Kidney (tissue), 14 donors: ENCODE measurements around the gene AGR3. TPM values are rescaled to one million over a fixed set of nuclear protein-coding genes. Genes with fewer than 3 reads are reported as not detected.

Source experiments
- DNase-seq, 5 donors: peaks; one replicate each; pipeline ENCODE4 v3.0.0-alpha.2; 2013 to 2020
- FAIRE-seq: peaks from 2 replicates; lab custom pipeline; 2012; peaks lifted over from hg19 to GRCh38; lab: Jason Lieb, UNC
- H3K27ac ChIP-seq, 2 donors: one replicate each; pipeline ENCODE4 v1.7.0; 2013; ENCODE audit warnings: low read depth in 2 of 2, low read length in 2 of 2, inconsistent platforms in 1 of 2
- H3K27me3 ChIP-seq: one replicate; pipeline ENCODE4 v1.7.1; 2013; ENCODE audit warnings: low read length, inconsistent platforms; ENCODE audit not compliant: control insufficient read depth, insufficient read depth
- H3K36me3 ChIP-seq, 3 donors: one replicate each; pipeline versions ENCODE4 v1.7.0 to v1.7.1; 2013; ENCODE audit warnings: low read length in 3 of 3, control low read depth in 1 of 3, inconsistent platforms in 1 of 3; ENCODE audit not compliant: insufficient read depth in 3 of 3, control insufficient read depth in 2 of 3
- H3K4me1 ChIP-seq, 3 donors: one replicate each; pipeline versions ENCODE4 v1.7.0 to v1.7.1; 2013; ENCODE audit warnings: low read length in 3 of 3, inconsistent platforms in 1 of 3, low read depth in 1 of 3; ENCODE audit not compliant: control insufficient read depth in 2 of 3, insufficient read depth in 2 of 3
- H3K4me3 ChIP-seq, 3 donors: one replicate each; pipeline versions ENCODE4 v1.7.0 to v1.8.1; 2013; ENCODE audit warnings: low read length in 3 of 3, control low read depth in 1 of 3, inconsistent platforms in 1 of 3
- H3K9ac ChIP-seq, 3 donors: one replicate each; pipeline versions ENCODE4 v1.7.0 to v1.7.1; 2013; ENCODE audit warnings: low read length in 3 of 3, control low read depth in 1 of 3, inconsistent platforms in 1 of 3
- H3K9me3 ChIP-seq, 3 donors: one replicate each; pipeline versions ENCODE4 v1.7.0 to v1.7.1; 2013; ENCODE audit warnings: low read length in 3 of 3, control low read depth in 1 of 3, inconsistent platforms in 1 of 3; ENCODE audit not compliant: control insufficient read depth in 2 of 3, insufficient read depth in 1 of 3
- CTCF ChIP-seq: IDR thresholded peaks from 3 replicates; pipeline ENCODE4 v1.5.1; 2012; ENCODE audit warnings: mild to moderate bottlenecking, moderate library complexity, borderline replicate concordance; ENCODE audit not compliant: insufficient read depth; ENCODE audit errors: extremely low read depth
- intact Hi-C: fragments of 100-400 bp; cut with DNase I; formaldehyde crosslinking; loops from one replicate; pipeline ENCODE4 v1.11.1; 2022
- polyA plus RNA-seq: library from polyadenylated mRNA; stranded (reverse); fragments of 350-450 nt; fragmentation: Illumina TruSeq; extraction: RNeasy Lipid Tissue Mini Kit (QIAGEN cat#74804); gene quantifications from one replicate; pipeline ENCODE4 v1.2.3, GENCODE V29; 2014; ENCODE audit warnings: low read depth, low replicate concordance; ENCODE audit not compliant: insufficient read depth
- total RNA-seq: library from RNA; stranded (reverse); fragmentation: NEBNext Ultra II Directional; extraction: Animal tissue kit (Norgen Biotek cat#: 25700); gene quantifications from one replicate; pipeline ENCODE4 v1.2.1, GENCODE V29; 2021
- donor health status: control.
- donor health status: control.
- donor health status: control.
- donor health status: control.
- donor health status: control.
- donor health status: DM: yes; HTN: yes; CAD: no.
- donor health status: Normal renal cell carcinoma (clear cell type).

AGR3 gene
- total and polyA plus RNA-seq, 2 donors from 2014 or later: 1.7 to 20.3 TPM

DNA sequence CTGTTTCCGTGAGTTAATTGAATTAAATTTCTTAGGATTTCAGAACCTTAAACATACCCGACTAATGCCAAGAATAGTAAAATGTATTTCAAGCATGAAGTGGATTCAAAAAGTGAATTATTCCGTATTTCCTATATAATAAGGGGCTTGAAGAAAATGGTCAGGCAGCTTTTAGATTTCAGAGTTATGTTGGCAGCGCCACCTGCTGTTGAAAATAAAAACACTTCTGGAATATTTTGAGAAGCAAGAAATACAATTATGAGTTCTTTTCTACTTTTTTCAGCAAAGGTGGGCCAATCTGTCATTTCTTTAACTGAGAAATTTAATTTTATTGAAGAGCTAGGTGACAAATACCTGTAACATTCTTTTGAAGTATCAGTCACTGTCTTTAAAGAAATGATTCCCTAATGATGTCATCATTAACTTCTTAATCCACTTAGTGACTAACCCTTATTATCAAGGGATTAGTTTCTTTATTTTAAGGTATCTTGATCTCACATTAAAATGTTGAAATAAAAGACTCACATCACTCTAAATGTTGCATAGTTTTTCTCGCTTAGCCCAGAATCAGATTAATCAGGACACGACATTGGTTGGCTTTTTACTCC, 36.6 kb upstream of the AGR3 start:
- DNase-seq (peak in 2 of 5 donors; percentile 66 to 67), FAIRE-seq (no peak)
- Histone ChIP-seq H3K27me3 (no peaks in the 10 kb centered on the region), H3K36me3 (no peaks in the 10 kb centered on the region), H3K9ac (no peak overlapping the region), H3K4me3 (no peak overlapping the region), H3K9me3 (no peaks in the 10 kb centered on the region), H3K4me1 (peaks cover 6 to 13% (median 7%) of the 10 kb centered on the region in 3 donors), H3K27ac (no peak overlapping the region)
- TF ChIP-seq CTCF: peak; percentile 52
- intact Hi-C loops: loop anchor here (10.0 kb wide), 1 partner anchor 224 kb away; no protein-coding TSS in a partner anchor

DNA sequence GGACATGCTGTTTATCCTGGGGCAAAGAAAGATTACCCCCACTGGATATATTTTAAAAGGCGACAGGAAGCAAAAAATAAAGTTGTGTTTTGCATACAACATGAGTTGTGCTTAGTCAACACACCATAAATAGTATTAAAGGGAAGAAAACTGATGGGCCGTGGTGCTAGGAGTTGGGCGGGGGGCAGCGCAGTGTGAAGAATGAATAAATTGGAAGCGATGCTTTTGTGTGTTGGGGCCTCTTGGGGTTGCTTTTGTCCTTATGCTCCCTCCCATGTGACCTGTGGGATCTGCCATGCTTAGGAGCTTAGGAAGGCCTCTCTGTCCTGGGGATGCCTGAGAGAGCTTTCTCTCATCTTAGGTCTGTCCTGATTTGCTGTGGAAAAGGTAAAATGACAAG, 35.0 kb upstream of the AGR3 start:
- no peak for TF ChIP-seq CTCF
- intact Hi-C loops: loop anchor here (10.0 kb wide), 1 partner anchor 222 kb away; no protein-coding TSS in a partner anchor
- FAIRE-seq: no peak

GRCh38 chr7:16916105-16916639, 34.4 kb upstream of the AGR3 start:
- no peak for TF ChIP-seq CTCF
- Histone ChIP-seq H3K9ac (no peak overlapping the region), H3K4me1 (peaks cover 5% of the 10 kb centered on the region in 3 donors), H3K27ac (no peak overlapping the region), H3K27me3 (no peaks in the 10 kb centered on the region), H3K9me3 (no peaks in the 10 kb centered on the region), H3K36me3 (no peaks in the 10 kb centered on the region), H3K4me3 (no peak overlapping the region)
- intact Hi-C loops: loop anchor here (10.0 kb wide), 1 partner anchor 221 kb away; no protein-coding TSS in a partner anchor
- FAIRE-seq (no peak), DNase-seq (no peak)

More for the DNA sequence above, 35.0 kb upstream of the AGR3 start:
- no peaks in the 10 kb centered on the region for H3K9me3 ChIP-seq
- H3K27ac ChIP-seq: no peak overlapping the region
- peaks cover 6 to 10% (median 7%) of the 10 kb centered on the region in 3 donors for H3K4me1 ChIP-seq
- H3K4me3 ChIP-seq: no peak overlapping the region
- DNase-seq: no peak
- no peaks in the 10 kb centered on the region for H3K36me3 ChIP-seq
- no peak overlapping the region for H3K9ac ChIP-seq
- no peaks in the 10 kb centered on the region for H3K27me3 ChIP-seq
